K562 (cell line): ENCODE measurements around the gene CRAT. TPM values are rescaled to one million over a fixed set of nuclear protein-coding genes. Genes with fewer than 3 reads are reported as not detected.

Experiments
- ATAC-seq: fragments of 200-7000 bp; cut with Tn5 transposase; 3 replicates; pipeline ENCODE4 v1.9.1; 2020; ENCODE audit warnings: moderate library complexity
- BruUV-seq: library from RNA; stranded (reverse); fragments of 400-500 nt; replicated peaks from 2 replicates; lab custom pipeline; 2021; lab: Mats Ljungman, UMichigan
- CTCF ChIA-PET: fragments of 300-600 bp; formaldehyde crosslinking; extraction: SDS; loops from one replicate; lab custom pipeline; 2021; ENCODE audit warnings: low intra/inter-chr PET ratio; lab: Yijun Ruan, JAX
- POLR2A ChIA-PET: fragments of 300-600, 350-650 bp; sonication (Branson Sonifier 250); formaldehyde crosslinking; extraction: SDS; loops from one replicate; lab custom pipeline; 2021; ENCODE audit warnings: antibody characterized with exemption, inconsistent platforms; lab: Yijun Ruan, JAX
- DNase-seq, 4 experiments: peaks; one replicate each; pipeline versions ENCODE4 v3.0.0 to v3.0.0-alpha.2; 2011 to 2018; ENCODE audit warnings: low spot score in 3 of 4, mixed read lengths in 3 of 4; ENCODE audit errors: extremely low read depth in 1 of 4
- FAIRE-seq: peaks from 2 replicates; lab custom pipeline; 2011; peaks lifted over from hg19 to GRCh38; lab: Jason Lieb, UNC
- H2AFZ ChIP-seq: 2 replicates; pipeline ENCODE4 v1.6.0; 2011; ENCODE audit warnings: low read depth, low read length, control low read depth, inconsistent platforms
- H3K27ac ChIP-seq: fragments of 200-600 bp; 3 replicates; pipeline ENCODE4 v1.8.0; 2011; ENCODE audit warnings: low read depth, mild to moderate bottlenecking, control low read depth, inconsistent platforms, low read length, moderate library complexity, mixed read lengths; ENCODE audit errors: extremely low read depth
- H3K27me3 ChIP-seq, 2 experiments: fragments of 300-600 bp in 1 of 2; 2 replicates in 1 of 2; 3 replicates in 1 of 2; pipeline versions ENCODE4 v1.6.0 to v1.8.0; 2011; ENCODE audit warnings: inconsistent platforms in 2 of 2, low read length in 2 of 2, mild to moderate bottlenecking in 1 of 2, mixed read lengths in 1 of 2, moderate library complexity in 1 of 2; ENCODE audit not compliant: control insufficient read depth in 2 of 2, insufficient read depth in 2 of 2
- H3K36me3 ChIP-seq: fragments of 300-600 bp; 3 replicates; pipeline ENCODE4 v1.8.0; 2011; ENCODE audit warnings: mild to moderate bottlenecking, low read length, inconsistent platforms; ENCODE audit not compliant: control insufficient read depth, insufficient read depth
- H3K4me1 ChIP-seq, 2 experiments: fragments of 200-600 bp in 1 of 2; replicated peaks in 1 of 2; 2 replicates in 1 of 2; 3 replicates in 1 of 2; pipeline versions ENCODE4 v1.5.1 to v1.8.0; 2011; ENCODE audit warnings: inconsistent platforms in 2 of 2, low read length in 2 of 2, mild to moderate bottlenecking in 1 of 2, mixed read lengths in 1 of 2, moderate library complexity in 1 of 2; ENCODE audit not compliant: control insufficient read depth in 2 of 2, insufficient read depth in 2 of 2
- H3K4me2 ChIP-seq: 2 replicates; pipeline ENCODE4 v1.6.1; 2011; ENCODE audit warnings: low read length, control low read depth, inconsistent platforms, mixed read lengths; ENCODE audit not compliant: insufficient read depth
- H3K4me3 ChIP-seq: fragments of 200-600 bp; sonication (generic), shearing (Covaris generic); 2 replicates; pipeline ENCODE4 v1.5.1; 2016; ENCODE audit warnings: control low read depth, inconsistent platforms
- H3K79me2 ChIP-seq: fragments of 200-600 bp; 3 replicates; pipeline ENCODE4 v1.8.0; 2011; ENCODE audit warnings: low read length, inconsistent platforms; ENCODE audit not compliant: control insufficient read depth, insufficient read depth
- H3K9ac ChIP-seq, 2 experiments: 2 replicates each; pipeline versions ENCODE4 v1.6.0 to v1.6.1; 2011; ENCODE audit warnings: low read depth in 2 of 2, low read length in 2 of 2, control low read depth in 1 of 2, inconsistent platforms in 1 of 2, mild to moderate bottlenecking in 1 of 2, mixed read lengths in 1 of 2; ENCODE audit not compliant: insufficient read depth in 1 of 2
- H3K9me1 ChIP-seq: one replicate; pipeline ENCODE4 v1.6.0; 2011; ENCODE audit warnings: inconsistent platforms, mild to moderate bottlenecking, low read length, moderate library complexity; ENCODE audit not compliant: control insufficient read depth, insufficient read depth
- H3K9me3 ChIP-seq: replicated peaks from 2 replicates; pipeline ENCODE4 v1.5.1; 2011; ENCODE audit warnings: low read depth, low read length, inconsistent platforms; ENCODE audit not compliant: control insufficient read depth, insufficient read depth
- H4K20me1 ChIP-seq: replicated peaks from 2 replicates; pipeline ENCODE4 v1.6.1; 2011; ENCODE audit warnings: low read length, inconsistent platforms, mixed read lengths; ENCODE audit not compliant: control insufficient read depth, insufficient read depth
- CAMTA2 ChIP-seq: fragments of 250-450 bp; sonication (Bioruptor Pico); conservative IDR thresholded peaks from 2 replicates; pipeline ENCODE4 v1.5.1; 2022
- KHSRP ChIP-seq: fragments of 450-650 bp; IDR thresholded peaks from 2 replicates; pipeline ENCODE4 v1.6.1; 2017
- NR2C1 ChIP-seq, 2 experiments: fragments of 450-650 bp; IDR thresholded peaks; 2 replicates each; pipeline ENCODE4 v1.6.1; 2017; ENCODE audit warnings: mild to moderate bottlenecking in 2 of 2, antibody characterized with exemption in 1 of 2, inconsistent platforms in 1 of 2, missing compliant biosample characterization in 1 of 2, missing genetic modification characterization in 1 of 2
- NR2F6 ChIP-seq: fragments of 450-650 bp; formaldehyde crosslinking; IDR thresholded peaks from 2 replicates; pipeline ENCODE4 v1.4.0; 2020; ENCODE audit warnings: mild to moderate bottlenecking
- RBM22 ChIP-seq: fragments of 200-400 bp; formaldehyde crosslinking; IDR thresholded peaks from 2 replicates; pipeline ENCODE4 v1.6.1; 2018; ENCODE audit warnings: low read length, low read depth; ENCODE audit not compliant: poor library complexity, severe bottlenecking
- RBM34 ChIP-seq: fragments of 200-400 bp; formaldehyde crosslinking; IDR thresholded peaks from 2 replicates; pipeline ENCODE4 v1.6.1; 2018; ENCODE audit warnings: low read length, borderline replicate concordance; ENCODE audit not compliant: insufficient read depth
- TAF1 ChIP-seq: IDR thresholded peaks from 2 replicates; pipeline ENCODE4 v1.6.1; 2011; ENCODE audit warnings: mild to moderate bottlenecking, low read length, moderate library complexity; ENCODE audit not compliant: insufficient read depth, control insufficient read depth, severe bottlenecking; ENCODE audit errors: extremely low read depth
- THRAP3 ChIP-seq: fragments of 450-650 bp; IDR thresholded peaks from 2 replicates; pipeline ENCODE4 v1.6.1; 2016; ENCODE audit warnings: mild to moderate bottlenecking, inconsistent platforms, borderline replicate concordance
- TOE1 ChIP-seq, 2 experiments: fragments of 450-650 bp in 1 of 2; sonication (generic) in 1 of 2; formaldehyde crosslinking in 1 of 2; IDR thresholded peaks; 2 replicates each; pipeline versions ENCODE4 v1.7.1 to v1.8.0; 2016 to 2022; ENCODE audit warnings: borderline replicate concordance in 2 of 2, mild to moderate bottlenecking in 2 of 2, antibody characterized with exemption in 1 of 2, inconsistent platforms in 1 of 2, low read depth in 1 of 2, missing genetic modification reagents in 1 of 2, moderate library complexity in 1 of 2
- ZEB2 ChIP-seq: fragments of 450-650 bp; IDR thresholded peaks from 2 replicates; pipeline ENCODE4 v1.6.1; 2016
- ZNF197 ChIP-seq: fragments of 200-800 bp; sonication (Bioruptor generic); IDR thresholded peaks from 2 replicates; pipeline ENCODE4 v1.6.1; 2016; ENCODE audit warnings: low read depth, missing genetic modification characterization, missing compliant biosample characterization
- ZNF785 ChIP-seq: fragments of 250-450 bp; sonication (Bioruptor Pico); IDR thresholded peaks from 2 replicates; pipeline ENCODE4 v1.4.0; 2020; ENCODE audit warnings: mild to moderate bottlenecking
- WGBS: fragments of 100-300 bp; shearing (Covaris generic); methylation state at CpG from one replicate; pipeline ENCODE4 v1.1.6; 2016; ENCODE audit warnings: low coverage, mixed read lengths; ENCODE audit not compliant: insufficient coverage; ENCODE audit errors: missing lambda C conversion rate; 5-methylcytosine and 5-hydroxymethylcytosine counted together
- in situ Hi-C: fragments of 300-500 bp; cut with MboI; formaldehyde crosslinking; loops from 4 replicates; pipeline ENCODE4 v1.15.0; 2018; ENCODE audit warnings: inconsistent platforms, mixed read lengths
- intact Hi-C: fragments of 100-400 bp; cut with micrococcal nuclease; formaldehyde crosslinking; loops from 2 replicates; pipeline ENCODE4 v1.14.2; 2022
- polyA plus RNA-seq, 8 experiments: library from polyadenylated mRNA; depleted of rRNA in 4 of 8; stranded (reverse) in 5 of 8; unstranded in 3 of 8; fragments of >200 nt; fragmentation: Nextera tagmentation in 2 of 8; fragmentation: Illumina TruSeq in 1 of 8; extraction: Ambion mirVana in 2 of 8; extraction: Trizol in 1 of 8; gene quantifications; 2 replicates each; pipeline versions ENCODE4 v1.2.1 to v1.2.3, GENCODE V29; 2011 to 2014; ENCODE audit warnings: inconsistent platforms in 1 of 8, missing spikeins in 1 of 8
- total RNA-seq, 7 experiments: library from RNA; depleted of rRNA in 6 of 7; stranded (reverse); fragments of >200 nt in 6 of 7; fragmentation: Illumina TruSeq in 2 of 7; extraction: Trizol in 2 of 7; gene quantifications; 2 replicates each; pipeline versions ENCODE4 v1.2.1 to v1.2.3, GENCODE V29; 2011 to 2021; ENCODE audit warnings: low replicate concordance in 1 of 7
- TF ChIP-seq, protein P1 (sequence below): sonication (generic); formaldehyde crosslinking; IDR thresholded peaks from 2 replicates; pipeline ENCODE4 v1.8.1; 2023; ENCODE audit warnings: mild to moderate bottlenecking, missing genetic modification reagents, moderate library complexity

The CRAT gene
- total and polyA plus RNA-seq, 9 of the 15 experiments (the other 6 are each of a cell fraction or from before 2014, with no cell fraction given) = 0.20 to 13.8 (median 5.4) TPM

GRCh38 chr9:129145841-129146292, 35.3 kb upstream of the CRAT start (continued):
- TF ChIP-seq RBM34 (no peak), NR2C1 (IDR thresholded peaks at IDR 0.05) (peak; percentile 82), NR2C1 (tag; IDR thresholded peaks at IDR 0.05) (peak; percentile 78), KHSRP (no peak)

GRCh38 chr9:129145316-129145715, 34.7 kb upstream of the CRAT start:
- in situ Hi-C loops = no loop called here
- Histone ChIP-seq H3K9ac (peak overlapping the region in 1 of 2 experiments; percentile 79; a peak in 2 of 4 replicates), H3K9me3 (no peaks in the 10 kb centered on the region), H3K27me3 (no peaks in the 10 kb centered on the region), H3K79me2 (peaks cover 17% of the 10 kb centered on the region), H3K36me3 (peaks cover 58% of the 10 kb centered on the region; the same call in 2 of the 3 replicates), H3K4me1 (peaks cover 19 to 50% of the 10 kb centered on the region in 2 experiments), H3K4me2 (no peak overlapping the region), H2AFZ (no peak overlapping the region)
- ATAC-seq = no peak
- no TSS peak for BruUV-seq
- no peak for DNase-seq
- 100% methylated on average over 2 of the region's 2 CpGs for WGBS
- TF ChIP-seq NR2F6 (CRISPR knock-in tag) (no peak), THRAP3 (no peak), ZNF197 (CRISPR knock-in tag) (no peak), TOE1 (IDR thresholded peaks at IDR 0.05; ENCODE audit: borderline replicate concordance) (no peak), TOE1 (CRISPR knock-in tag; IDR thresholded peaks at IDR 0.05; ENCODE audit: borderline replicate concordance, low read depth) (no peak), RBM22 (no peak), CAMTA2 (CRISPR knock-in tag) (no peak), ZNF785 (no peak), TAF1 (no peak), ZEB2 (no peak)
- TF ChIP-seq, protein P1, sequence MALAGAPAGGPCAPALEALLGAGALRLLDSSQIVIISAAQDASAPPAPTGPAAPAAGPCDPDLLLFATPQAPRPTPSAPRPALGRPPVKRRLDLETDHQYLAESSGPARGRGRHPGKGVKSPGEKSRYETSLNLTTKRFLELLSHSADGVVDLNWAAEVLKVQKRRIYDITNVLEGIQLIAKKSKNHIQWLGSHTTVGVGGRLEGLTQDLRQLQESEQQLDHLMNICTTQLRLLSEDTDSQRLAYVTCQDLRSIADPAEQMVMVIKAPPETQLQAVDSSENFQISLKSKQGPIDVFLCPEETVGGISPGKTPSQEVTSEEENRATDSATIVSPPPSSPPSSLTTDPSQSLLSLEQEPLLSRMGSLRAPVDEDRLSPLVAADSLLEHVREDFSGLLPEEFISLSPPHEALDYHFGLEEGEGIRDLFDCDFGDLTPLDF (CRISPR knock-in tag) = no peak
- TF ChIP-seq, all 486 proteins: peak for 0
- CTCF ChIA-PET = no interaction called here
- no peak for FAIRE-seq
- Histone ChIP-seq H3K4me3 (no peak overlapping the region), H4K20me1 (no peaks in the 10 kb centered on the region), H3K9me1 (no peaks in the 10 kb centered on the region), H3K27ac (no peak overlapping the region)
- POLR2A ChIA-PET = no interaction called here
- intact Hi-C loops = no loop called here
